GM19324 (cell line): ENCODE measurements around the gene GJB2.
"Not testable (repeated sequence)": the region's sequence is repeated elsewhere in the genome, so short reads cannot be mapped to it uniquely, and the experiment has no call there.

ENCODE experiments used
- ATAC-seq: cut with Tn5 transposase; IDR thresholded peaks from one replicate; pipeline ENCODE4 v1.9.1; 2021; ENCODE audit warnings: mild to moderate bottlenecking, moderate library complexity; ENCODE audit not compliant: unreplicated experiment, low FRiP score

GJB2 gene

DNA sequence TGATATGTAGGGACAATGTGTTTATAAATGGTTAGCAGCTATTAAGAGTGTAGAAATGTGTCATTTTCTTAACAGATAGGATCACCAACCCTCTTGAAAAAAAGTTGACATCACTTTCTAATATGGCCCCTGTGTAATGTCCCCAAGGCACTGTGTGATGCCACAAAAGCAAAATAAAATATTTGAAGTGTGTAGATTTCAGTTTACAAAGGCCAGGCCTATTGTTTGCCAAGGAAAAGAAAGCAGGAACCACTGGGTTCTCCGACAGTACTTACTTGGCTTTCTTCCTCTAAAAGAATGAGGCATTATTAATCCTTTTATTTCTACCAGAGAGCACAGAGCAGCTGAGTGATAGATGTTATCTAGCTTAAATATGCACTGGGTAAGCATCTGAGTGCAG, 21.4 kb downstream of the GJB2 start:
- ATAC-seq: no peak

DNA sequence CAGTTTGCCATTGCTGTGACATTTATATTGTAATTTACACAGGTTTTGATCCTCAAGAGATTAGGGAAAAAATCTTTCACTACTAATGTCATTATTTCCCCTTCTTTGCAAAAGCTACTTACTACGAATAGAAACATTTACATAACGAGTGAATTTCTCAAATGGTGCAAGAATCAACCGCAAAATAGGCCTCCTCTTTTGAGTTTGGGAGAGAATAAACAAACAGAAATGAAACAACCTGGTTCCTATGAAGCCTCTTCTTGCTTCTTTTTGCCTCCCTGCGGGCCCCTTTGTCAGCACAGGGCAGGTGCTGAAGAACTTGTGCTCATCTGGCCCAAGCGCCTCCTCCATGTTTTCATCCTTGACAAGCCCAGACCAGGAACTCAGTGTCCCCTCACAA, 21.8 kb downstream of the GJB2 start:
- no peak for ATAC-seq

DNA sequence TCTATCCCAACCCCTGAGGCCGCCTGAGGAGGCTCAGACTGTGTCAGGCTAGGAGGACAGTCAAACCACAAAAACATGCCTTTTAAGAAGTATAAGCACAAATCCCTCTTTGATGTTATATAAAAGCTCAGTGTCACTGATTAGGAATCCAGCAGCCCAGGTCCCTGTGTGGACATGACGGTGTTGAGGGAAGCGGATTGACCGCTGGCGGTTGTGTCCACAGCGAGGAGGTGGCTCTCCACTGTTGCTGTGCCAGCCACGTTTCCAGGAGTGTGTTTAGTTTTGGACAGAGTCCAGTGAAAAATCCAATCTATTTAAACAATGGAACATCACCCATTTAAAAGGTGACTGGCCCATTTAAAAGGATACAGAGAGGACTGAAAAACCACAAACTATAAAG, 24.3 kb downstream of the GJB2 start:
- no peak for ATAC-seq

DNA sequence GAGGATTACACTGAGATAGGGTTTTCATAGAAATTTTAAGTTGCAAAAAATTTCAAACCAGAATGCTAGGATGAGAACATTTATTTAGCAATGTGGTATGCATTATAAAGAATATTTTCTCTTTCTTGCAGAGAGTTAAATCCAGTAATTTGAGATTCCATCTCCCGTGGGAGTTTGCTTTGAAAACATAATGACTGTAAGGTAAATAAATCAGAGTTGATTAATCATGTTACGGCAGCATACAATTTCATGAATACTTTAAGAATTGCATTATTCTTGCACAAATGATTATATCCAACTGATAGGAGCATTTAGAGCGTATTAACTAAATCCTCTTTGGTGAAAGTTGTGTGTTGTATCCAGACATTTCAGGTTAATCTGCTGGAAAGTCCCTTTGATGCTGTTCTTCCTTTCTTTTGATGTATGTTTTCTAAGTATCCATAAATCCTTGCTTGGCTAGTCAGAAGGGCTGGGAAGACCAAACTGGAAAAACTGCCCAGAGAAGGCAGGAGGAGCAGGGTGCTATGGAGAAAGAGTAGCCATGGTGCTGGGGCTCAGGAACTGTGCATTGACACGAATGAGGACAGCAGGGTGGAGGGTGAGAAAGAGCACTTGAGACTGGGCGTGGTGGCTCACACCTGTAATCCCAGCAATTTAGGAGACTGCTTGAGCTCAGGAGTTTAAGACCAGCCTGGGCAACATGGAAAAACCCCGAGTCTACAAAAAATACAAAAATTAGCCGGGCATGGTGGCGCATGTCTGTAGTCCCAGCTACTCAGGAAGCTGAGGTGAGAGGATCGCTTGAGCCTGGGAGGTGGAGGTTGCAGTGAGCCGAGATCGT, 27.1 kb downstream of the GJB2 start:
- ATAC-seq: no peak

DNA sequence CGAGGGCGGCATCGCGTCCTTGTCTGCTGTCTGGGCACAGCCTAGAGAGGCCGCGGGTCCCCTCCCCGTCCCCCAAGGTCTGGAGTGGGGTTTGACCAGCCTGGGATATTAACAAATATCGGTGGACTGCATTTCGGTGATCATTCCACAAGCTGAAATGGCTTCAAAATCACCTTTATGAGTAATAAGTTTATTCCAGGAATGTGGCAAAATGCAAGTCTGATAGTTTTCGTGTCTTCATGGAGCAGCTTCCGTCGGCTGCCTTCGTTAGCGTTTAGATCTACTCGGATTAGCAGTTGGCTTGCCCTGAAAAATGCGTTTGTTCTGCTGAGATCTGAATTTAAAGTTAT, 30.8 kb downstream of the GJB2 start:
- ATAC-seq: no peak

DNA sequence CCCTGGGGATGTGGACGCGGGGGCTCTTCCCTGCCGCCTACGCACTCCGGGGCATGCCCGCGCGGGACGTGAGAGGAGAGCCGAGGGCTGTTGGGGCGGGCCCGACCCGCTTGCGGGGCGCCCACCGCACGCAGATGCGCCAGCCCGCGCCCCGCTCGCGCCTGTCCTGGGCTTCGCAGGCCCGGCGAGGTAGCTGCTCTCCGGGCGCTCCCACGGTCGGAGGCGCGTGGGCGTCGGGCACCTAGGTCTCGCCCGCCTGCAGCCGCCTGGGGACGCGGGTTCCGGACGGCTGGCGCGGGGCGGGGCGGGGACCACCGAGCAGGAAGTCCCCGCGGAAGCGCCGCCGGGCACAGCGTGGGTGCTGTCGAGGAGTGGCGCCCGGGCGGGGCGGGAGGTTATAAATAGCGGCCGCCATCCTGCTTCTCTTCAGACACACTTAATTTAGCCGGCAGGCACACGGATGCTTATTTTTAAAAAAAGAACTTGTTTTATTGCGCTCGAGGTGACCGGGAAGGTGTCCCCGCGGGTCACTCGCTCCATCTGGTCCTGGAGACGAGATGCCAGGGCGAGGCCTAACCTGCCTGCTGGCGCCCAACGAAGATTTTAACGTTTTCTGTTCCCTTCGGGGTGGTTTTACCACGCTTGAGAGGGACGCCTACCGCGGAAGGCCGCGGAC, 31.3 kb downstream of the GJB2 start:
- peak; percentile 60 for ATAC-seq

DNA sequence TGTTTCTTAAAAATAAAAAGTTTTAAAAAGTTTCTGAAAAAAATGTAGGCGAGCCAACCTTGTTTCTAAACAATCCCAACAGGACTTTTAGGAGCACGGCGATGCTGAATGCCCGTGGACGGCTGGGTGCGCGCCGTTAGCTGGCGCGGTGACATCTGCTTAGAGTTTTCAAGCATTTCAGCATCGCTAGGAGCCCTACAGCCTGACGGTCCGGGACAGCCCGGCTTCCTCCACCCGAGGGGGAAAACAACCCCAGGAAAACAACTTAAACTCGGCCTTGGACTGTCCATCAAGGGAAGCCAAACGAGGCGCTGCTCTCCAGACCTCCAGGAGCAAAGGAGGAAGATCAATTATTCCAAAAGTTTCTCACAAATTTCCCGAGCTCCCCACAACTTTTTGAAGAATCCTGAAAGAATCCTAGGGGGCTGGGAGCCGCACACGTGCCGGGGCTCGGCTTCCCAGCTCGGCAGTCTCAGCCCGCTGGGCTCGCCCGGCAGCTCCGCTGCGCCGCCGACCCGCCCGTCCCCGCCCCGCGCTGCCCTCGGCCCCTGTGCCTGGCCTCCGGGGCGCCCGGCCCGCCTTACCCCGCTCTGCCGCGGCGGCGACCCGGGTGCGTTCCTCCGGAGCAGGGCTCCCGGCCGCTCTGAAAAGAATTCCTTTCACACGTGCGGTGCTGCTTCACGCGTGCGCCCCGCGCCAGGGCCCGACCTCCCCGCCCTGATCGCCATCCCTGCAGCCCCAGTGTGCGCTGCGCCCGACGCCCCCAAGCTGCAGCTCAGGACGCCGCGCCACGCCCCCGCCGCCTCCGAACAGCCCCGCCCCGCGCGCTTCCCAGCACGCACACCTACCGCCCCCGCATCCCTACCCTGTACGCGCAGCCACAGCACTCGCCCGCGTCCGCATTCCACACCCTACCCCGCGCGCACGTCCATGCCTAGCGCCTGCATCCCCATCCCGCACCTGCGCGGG, 32.1 kb downstream of the GJB2 start, which contains the start of gene GJA3:
TSS of gene GJA3 (minus strand) at position 747 of the 969 bp plus-strand sequence. CDS start 17,764 bp downstream, outside the sequence.
- peak; percentile 77 for ATAC-seq

DNA sequence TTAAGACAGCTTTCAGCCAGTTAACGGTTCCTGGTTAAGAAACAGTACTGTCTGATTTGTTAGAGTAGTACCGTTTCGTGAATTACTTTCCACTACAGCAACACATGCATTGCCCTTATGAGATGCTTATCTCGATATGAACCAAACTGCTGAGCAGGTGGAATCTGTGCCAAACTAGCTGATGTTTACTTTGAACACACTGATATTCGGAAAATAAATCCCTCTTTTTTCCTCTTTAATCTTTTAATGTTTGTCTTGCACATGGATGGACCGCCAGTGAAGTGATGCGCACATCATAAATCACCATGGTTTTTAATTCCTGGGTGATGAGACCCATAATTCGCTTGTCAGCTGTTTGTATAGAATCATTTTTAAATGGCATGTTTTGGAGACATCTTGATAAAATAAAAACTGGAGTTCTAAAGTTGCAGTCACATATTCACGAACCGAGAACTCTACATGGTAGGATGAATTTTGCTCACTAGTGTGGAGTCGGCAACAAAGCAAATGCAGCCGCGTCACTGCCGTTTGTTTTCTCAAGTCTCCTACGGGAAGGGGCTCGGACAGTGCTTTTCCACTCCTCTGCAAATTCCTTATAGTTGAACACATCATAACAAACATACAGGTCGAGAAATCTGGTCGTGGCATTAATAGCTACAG, 33.0 kb downstream of the GJB2 start:
- ATAC-seq: no peak

DNA sequence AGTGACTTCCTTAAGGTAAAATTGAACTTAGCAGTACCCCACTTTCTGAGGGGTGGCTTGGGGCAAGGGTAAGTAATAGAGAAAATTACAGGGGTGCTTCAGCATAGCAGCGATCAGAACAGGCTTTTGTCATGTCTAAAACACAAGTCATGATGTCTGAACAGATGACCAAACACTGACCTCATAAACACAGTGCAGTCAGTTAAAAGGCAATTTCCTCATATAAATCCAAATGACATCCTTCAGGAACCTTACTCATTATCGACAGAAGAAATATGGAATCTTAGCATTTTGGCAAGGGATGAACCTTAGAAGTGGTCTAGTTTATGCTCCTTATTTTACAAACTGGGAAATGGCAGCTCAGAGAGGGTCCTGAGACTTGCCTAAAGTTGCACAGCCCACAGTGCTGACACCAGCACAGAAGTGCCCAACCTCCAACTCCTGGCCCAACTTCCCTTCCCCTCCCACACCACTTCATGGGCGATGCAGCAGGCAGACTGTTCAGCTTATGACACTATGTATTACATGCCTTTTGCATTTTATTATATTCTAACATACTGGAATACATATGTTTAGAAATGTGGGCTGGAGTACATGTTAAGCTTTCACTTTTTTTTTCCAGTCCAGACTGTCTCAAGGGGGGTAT, 35.5 kb downstream of the GJB2 start:
- ATAC-seq: no peak

DNA sequence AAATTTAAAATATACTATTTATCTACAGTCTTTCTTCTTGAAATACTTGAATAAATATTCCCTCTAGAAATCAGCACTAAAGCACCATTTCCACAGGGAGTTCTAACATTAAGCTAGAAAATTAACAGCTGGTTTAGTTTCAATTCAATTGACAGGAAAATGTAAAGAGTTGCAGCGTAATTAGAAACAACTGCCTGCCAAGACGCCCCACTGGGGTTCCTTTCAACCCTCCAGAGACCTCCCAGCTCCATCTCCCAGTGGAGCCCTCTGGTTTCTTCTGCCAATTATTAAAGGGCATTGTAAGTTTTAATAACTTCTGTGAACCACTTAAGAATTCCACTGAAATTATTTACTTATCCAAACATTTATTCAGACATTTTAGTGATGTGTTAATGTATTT, 36.0 kb downstream of the GJB2 start:
- ATAC-seq: no peak

DNA sequence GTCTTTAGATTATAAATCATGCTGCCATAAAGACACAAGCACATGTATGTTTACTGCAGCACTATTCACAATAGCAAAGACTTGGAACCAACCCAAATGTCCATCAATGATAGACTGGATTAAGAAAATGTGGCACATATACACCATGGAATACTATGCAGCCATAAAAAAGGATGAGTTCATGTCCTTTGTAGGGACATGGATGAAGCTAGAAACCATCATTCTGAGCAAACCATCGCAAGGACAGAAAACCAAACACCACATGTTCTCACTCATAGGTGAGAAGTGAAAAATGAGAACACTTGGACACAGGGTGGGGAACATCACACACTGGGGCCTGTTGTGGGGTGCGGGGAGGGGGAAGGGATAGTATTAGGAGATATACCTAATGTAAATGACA, 39.4 kb downstream of the GJB2 start:
- ATAC-seq: not testable (repeated sequence)

DNA sequence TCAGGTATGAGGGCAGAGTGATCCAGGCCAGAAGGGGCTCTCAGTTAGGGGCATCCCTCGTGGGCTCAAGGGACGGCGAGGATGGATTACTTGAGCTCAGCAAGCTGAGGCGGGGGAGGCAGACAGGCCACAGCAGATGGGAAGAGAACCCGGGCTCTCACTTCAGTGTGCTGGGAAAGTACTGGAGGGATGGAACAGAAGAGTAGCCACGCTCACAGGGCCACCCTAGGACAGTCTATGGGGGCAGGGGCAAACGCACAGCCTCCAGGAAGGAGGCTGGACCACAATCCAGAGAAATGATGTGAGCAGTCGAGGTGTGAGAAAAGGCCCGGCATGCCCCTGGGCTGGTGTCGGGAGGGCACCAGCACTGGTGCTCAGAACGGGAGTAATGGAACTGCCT, 41.1 kb downstream of the GJB2 start:
- ATAC-seq: no peak

DNA sequence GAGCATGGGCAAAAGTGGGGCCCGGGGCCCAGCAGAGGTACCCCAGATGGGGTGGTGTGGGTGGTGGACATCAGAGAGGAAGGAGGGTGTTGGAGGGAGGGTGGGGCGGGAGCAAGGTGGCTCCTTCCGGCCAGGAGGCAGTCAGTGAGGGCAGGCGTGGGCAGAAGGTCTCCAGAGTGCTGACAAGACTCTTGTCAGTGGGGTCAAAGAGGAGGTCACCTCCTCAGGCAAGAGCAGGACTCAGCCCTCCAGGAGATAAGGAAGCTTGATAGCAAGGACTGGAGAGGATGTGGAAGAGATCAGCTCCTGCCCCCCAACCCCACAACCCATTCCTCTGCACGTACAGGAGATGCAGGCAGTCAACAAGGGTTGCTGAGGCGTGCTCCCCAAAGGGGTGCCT, 41.7 kb downstream of the GJB2 start:
- no peak for ATAC-seq

DNA sequence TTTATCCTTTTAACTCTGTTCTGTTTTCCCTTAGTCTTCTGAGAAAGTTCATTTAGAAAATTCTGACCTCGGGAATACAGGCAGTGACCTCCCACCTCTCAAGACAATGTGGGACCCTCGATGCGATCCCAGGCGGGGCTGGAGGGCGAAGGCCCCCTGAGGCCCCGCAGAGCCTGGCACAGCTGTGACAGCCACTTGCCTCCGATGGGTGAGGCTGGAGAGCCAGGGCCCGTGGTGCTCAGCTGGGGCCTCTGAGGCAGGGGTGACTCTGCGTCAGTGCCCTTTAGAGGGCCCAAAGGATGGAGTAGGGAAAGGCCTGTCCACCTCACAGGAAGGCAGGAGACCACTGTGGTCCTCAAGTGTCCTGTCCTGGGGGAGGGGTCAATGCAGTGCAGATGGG, 42.2 kb downstream of the GJB2 start:
- ATAC-seq: no peak

DNA sequence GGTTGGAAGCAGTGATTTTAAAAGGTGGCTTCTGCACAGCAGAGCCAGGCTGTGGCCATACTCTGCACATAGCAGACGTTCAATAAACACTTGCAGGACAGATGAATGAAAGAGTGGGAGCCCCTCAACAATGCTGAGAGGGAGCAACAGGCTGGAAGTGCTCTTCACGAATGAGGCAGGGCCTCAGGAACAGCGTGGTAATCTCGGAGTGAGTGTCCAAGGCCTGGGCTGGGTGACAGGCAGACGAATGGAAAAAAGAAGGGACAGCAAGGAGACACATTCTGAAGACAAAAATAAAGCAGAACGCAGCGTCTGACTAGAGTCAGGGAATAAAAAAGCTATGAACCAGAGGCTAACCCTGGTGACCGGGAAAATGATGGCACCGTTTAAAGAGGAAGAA, 43.0 kb downstream of the GJB2 start:
- ATAC-seq: no peak

DNA sequence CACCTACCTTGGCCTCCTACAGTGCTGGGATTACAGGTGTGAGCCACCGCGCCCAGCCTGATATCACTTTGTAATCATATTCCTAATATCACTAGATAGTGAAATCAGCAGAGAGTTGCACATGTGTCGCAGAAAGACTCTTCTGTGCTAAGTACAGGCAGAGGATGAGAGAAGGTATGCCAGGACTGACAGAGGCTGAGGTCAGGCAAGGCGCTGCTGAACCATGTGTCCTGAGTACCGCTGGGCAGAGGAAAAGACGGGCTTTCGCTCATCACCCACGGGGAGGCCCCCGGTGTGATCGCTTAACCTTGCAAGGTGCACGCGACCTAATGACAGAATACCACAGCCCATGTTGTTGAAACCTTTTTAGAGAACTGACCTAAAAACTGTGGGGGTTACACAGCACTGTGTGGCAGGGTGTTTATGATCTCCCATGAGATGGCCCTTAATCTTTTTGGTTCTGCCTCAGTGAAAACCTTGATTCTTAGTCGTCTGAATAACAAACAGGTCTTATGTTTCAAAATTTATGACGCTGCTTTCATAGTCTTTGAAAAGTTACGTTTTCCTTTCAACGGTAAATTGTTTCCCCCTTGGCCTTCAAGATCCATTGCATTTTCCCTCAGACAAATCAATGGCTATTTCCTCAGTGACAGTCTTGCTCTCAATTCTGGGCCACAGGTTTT, 44.1 kb downstream of the GJB2 start:
- ATAC-seq: no peak

DNA sequence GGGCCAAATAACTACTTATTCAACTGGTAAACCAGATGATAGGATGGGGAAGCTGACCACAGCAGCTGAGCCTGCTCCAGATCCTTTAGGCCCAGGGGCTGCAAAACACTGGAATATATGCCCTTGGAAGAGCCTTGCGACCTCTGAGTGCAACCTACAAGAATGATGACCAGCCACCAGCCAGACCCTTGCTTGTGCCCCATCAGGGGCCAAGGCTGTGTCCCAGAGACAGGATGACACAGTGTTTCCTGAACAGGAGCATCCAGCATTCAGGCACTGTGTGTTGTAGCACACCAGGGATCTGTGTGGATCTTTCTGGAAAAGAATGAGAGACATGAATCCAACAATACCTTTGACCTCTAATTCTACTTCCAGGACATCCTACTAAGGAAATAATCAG, 46.4 kb downstream of the GJB2 start:
- no peak for ATAC-seq

DNA sequence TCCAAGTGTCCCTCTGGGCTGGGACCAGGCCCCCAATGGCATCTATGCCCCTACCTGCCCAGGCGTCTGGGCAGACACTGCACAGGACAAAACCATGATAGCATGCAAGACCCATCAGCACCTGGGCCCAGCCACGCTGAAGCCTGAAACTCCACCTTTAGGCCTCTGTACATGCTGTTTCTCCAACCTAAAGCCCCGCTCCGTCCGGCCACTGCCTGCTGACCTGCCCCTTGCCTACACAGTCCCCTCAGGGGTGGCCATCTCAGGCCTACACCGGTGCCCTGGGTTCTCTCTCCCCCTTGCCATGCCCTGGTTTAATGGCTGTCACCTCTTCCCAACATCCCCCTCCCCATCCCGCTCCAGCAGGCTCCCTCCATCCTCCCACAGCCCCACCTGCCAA, 47.2 kb downstream of the GJB2 start:
- no peak for ATAC-seq

DNA sequence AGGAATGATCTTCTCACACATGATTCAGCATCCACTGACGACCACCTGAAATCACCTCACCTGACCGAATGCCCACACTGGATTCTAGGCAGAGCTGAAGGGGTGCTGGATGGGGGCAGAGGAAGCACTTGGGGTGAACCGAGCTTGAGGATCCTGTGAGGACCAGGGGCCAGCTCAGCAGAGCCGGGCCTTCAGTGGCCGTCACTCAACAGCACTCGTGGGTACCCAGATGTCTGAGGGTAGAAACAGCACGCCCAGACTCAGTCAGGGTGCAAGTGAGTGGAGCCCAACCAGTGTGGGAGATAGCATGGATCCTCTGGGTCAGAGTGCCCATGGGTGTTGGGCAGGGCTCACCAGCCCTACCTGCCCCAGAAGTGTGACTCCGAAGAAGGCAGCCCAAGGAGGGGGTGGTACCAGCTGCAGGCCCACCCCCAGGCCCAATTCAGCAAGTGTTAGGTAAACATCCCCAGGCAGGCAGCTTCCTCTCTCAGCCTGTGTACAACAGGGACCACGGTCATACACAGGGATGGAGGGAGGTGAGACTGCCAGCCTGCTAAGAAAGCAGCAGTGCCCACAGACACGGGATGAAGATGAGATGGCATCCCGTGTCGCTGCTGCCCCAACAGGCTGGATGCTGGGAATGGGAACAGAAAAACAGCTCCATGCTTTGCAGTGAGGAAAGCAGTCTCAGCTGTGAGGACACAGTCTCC, 48.4 kb downstream of the GJB2 start:
- ATAC-seq: no peak
